MCF 10A (cell line): ENCODE data around the gene FGF14. TPM values are rescaled to one million over a fixed set of nuclear protein-coding genes. Genes with fewer than 3 reads are reported as not detected.

Experiments used
- Bru-seq: library from RNA; stranded (reverse); fragments of 400-500 nt; gene quantifications from one replicate; lab custom pipeline; 2021; lab: Mats Ljungman, UMichigan
- BruChase-seq, 2 experiments: library from RNA; stranded (reverse); fragments of 400-500 nt; gene quantifications; one replicate each; lab custom pipeline; 2021; lab: Mats Ljungman, UMichigan
- BruUV-seq: library from RNA; stranded (reverse); fragments of 400-500 nt; replicated peaks from 2 replicates; lab custom pipeline; 2021; lab: Mats Ljungman, UMichigan
- CTCF ChIA-PET: fragments of 300-600 bp; sonication (Branson Sonifier 250); formaldehyde crosslinking; extraction: SDS; loops from one replicate; lab custom pipeline; 2021; ENCODE audit warnings: antibody characterized with exemption, inconsistent platforms; lab: Yijun Ruan, JAX
- POLR2A ChIA-PET: fragments of 300-600, 350-650 bp; sonication (Branson Sonifier 250); formaldehyde crosslinking; extraction: SDS; loops from one replicate; lab custom pipeline; 2020; ENCODE audit warnings: antibody characterized with exemption, inconsistent platforms; lab: Yijun Ruan, JAX
- DNase-seq: peaks from one replicate; pipeline ENCODE4 v3.0.0-alpha.2; 2018; ENCODE audit not compliant: unreplicated experiment
- H3K27ac Mint-ChIP-seq: one replicate; pipeline ENCODE4 v1.8.0; 2022; ENCODE audit warnings: mild to moderate bottlenecking, low read depth, mixed read lengths; ENCODE audit not compliant: unreplicated experiment
- H3K27me3 Mint-ChIP-seq: one replicate; pipeline ENCODE4 v1.8.0; 2022; ENCODE audit warnings: mixed read lengths; ENCODE audit not compliant: insufficient read depth, unreplicated experiment
- H3K36me3 Mint-ChIP-seq: one replicate; pipeline ENCODE4 v1.8.0; 2022; ENCODE audit warnings: mild to moderate bottlenecking, moderate library complexity, mixed read lengths; ENCODE audit not compliant: insufficient read depth, unreplicated experiment
- H3K4me1 Mint-ChIP-seq: one replicate; pipeline ENCODE4 v1.8.0; 2022; ENCODE audit warnings: mixed read lengths; ENCODE audit not compliant: insufficient read depth, unreplicated experiment
- H3K4me3 Mint-ChIP-seq: one replicate; pipeline ENCODE4 v1.8.0; 2022; ENCODE audit warnings: mild to moderate bottlenecking, moderate library complexity, mixed read lengths; ENCODE audit not compliant: unreplicated experiment
- H3K9me3 Mint-ChIP-seq: one replicate; pipeline ENCODE4 v1.8.0; 2022; ENCODE audit warnings: mixed read lengths; ENCODE audit not compliant: unreplicated experiment
- intact Hi-C: fragments of 100-400 bp; cut with micrococcal nuclease; formaldehyde crosslinking; loops from 2 replicates; pipeline ENCODE4 v1.14.1; 2022
- long read RNA-seq: library from polyadenylated mRNA; stranded (forward); transcript quantifications from one replicate; pipeline ENCODE4 v2.0.0, GENCODE V29; 2022
- total RNA-seq: library from RNA; stranded (reverse); gene quantifications from 2 replicates; pipeline ENCODE4 v1.2.3, GENCODE V29; 2022
- TF ChIP-seq, protein P1 (sequence below): fragments of 200-600 bp; IDR thresholded peaks from one replicate; pipeline ENCODE4 v1.8.0; 2022; ENCODE audit warnings: antibody characterized with exemption, mild to moderate bottlenecking; ENCODE audit not compliant: unreplicated experiment

The FGF14 gene
- 0.15 TPM in 1 of 2 replicates, not detected in the other for total RNA-seq
- percentile 19 among the genes with signal in this experiment for Bru-seq, nascent RNA
- percentile 24 among the genes with signal in this experiment for BruChase-seq, experiment 1, labeled RNA remaining after a 6-hour chase
- BruChase-seq, experiment 2, labeled RNA remaining after a 2-hour chase: percentile 28 among the genes with signal in this experiment
- long read RNA-seq, partial matches to known transcripts: 1 of 1 reads
- long read RNA-seq, other reads (novel, unspliced or antisense): 0 of 1 reads

DNA sequence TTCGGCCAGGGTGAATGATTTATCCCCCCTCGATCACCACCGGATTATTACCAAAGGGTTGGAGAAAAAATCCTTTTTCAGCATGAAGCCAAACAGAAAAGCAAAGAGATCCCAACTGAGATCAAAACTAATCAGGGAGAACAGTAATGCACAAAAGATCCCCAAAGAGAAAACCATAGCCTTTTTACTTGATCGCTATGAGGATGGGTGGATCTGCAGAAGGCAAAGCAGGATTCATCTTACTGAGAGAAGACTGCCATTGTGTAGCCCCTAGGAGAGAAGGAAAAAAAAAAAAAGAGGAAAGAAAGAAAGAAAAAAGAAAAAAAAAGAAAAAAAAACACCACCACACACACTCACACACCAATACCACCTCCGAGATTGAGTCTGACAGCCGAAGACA lies at the start of gene FGF14:
TSS of gene FGF14 (minus strand) at position 283 of the 400 bp plus-strand sequence.
- H3K9me3 Mint-ChIP-seq: no peaks in the 10 kb centered on the region
- peak within 1 kb of the TSS; percentile 75 for H3K4me3 Mint-ChIP-seq
- CTCF ChIA-PET: interaction anchor here (2.0 kb wide), 1 partner anchor 260 kb away, joined by 9 read pairs; no protein-coding TSS in a partner anchor
- POLR2A ChIA-PET: no interaction called here
- intact Hi-C loops: no loop called here
- peaks cover 23% of the 10 kb centered on the region for H3K4me1 Mint-ChIP-seq
- BruUV-seq: no TSS peak
- peaks cover 45% of the 10 kb centered on the region for H3K27me3 Mint-ChIP-seq
- DNase-seq: no peak
- TF ChIP-seq, protein P1, sequence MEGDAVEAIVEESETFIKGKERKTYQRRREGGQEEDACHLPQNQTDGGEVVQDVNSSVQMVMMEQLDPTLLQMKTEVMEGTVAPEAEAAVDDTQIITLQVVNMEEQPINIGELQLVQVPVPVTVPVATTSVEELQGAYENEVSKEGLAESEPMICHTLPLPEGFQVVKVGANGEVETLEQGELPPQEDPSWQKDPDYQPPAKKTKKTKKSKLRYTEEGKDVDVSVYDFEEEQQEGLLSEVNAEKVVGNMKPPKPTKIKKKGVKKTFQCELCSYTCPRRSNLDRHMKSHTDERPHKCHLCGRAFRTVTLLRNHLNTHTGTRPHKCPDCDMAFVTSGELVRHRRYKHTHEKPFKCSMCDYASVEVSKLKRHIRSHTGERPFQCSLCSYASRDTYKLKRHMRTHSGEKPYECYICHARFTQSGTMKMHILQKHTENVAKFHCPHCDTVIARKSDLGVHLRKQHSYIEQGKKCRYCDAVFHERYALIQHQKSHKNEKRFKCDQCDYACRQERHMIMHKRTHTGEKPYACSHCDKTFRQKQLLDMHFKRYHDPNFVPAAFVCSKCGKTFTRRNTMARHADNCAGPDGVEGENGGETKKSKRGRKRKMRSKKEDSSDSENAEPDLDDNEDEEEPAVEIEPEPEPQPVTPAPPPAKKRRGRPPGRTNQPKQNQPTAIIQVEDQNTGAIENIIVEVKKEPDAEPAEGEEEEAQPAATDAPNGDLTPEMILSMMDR: no peak
- no peak within 1 kb of the TSS for H3K27ac Mint-ChIP-seq
- no peaks in the 10 kb centered on the region for H3K36me3 Mint-ChIP-seq

DNA sequence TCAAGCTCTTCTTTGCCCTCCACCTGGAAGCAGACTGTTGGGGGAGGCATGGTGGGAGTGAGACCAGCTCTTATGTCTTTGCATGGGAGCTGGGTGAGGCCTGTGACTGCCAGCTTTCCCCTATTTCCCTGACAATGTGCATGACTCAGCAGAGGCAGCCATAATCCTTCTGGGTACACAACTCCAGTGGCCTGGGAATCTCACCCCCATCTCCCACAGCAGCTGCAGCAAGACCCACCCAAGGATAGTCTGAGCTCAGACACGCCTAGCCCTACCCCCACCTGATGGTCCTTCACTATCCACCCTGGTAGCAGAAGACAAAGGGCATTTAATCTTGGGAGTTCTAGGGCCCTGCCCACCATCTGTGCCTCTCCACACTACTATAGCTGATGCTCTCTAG lies 41.4 kb upstream of the FGF14 start:
- ChIA-PET CTCF (interaction anchor here (1.2 to 1.6 kb wide), 2 partner anchors 14 to 50 kb away, joined by 4 to 7 read pairs; no protein-coding TSS in a partner anchor), POLR2A (no interaction called here)
- H3K27me3 Mint-ChIP-seq: no peaks in the 10 kb centered on the region
- H3K4me3 Mint-ChIP-seq: no peak overlapping the region
- TF ChIP-seq, protein P1: no peak
- no TSS peak for BruUV-seq
- no peak for DNase-seq
- intact Hi-C loops: no loop called here
- H3K36me3 Mint-ChIP-seq: no peaks in the 10 kb centered on the region
- H3K4me1 Mint-ChIP-seq: peaks cover 13% of the 10 kb centered on the region
- no peak overlapping the region for H3K27ac Mint-ChIP-seq
- no peaks in the 10 kb centered on the region for H3K9me3 Mint-ChIP-seq

DNA sequence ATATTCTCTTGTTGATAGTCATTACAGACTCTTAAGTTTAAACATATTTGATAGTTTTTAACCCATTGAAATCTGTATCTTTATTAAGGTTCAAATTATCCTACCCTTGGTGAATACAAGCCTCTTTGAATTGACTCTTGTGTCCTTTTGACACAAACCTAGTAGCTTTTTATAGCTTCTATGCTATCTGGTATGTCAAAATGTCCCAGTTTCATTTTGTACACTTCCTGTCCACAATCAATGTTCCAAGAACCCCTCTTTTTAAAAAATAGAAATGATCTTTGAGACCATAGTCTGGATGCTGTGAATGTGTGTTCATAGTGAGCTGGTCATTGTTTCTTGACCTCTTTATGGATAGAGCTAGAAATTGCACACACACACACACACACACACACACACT lies 39.2 kb upstream of the FGF14 start:
- ChIA-PET POLR2A (interaction anchor here (0.6 to 0.9 kb wide), 3 partner anchors 9 to 313 kb away, joined by 3 to 4 read pairs (median 3); no protein-coding TSS in a partner anchor), CTCF (interaction anchor here (0.5 to 1.3 kb wide), 5 partner anchors 14 to 299 kb away, joined by 3 to 4 read pairs (median 4); no protein-coding TSS in a partner anchor)
- H3K9me3 Mint-ChIP-seq: no peaks in the 10 kb centered on the region
- no peak for DNase-seq
- H3K27ac Mint-ChIP-seq: peak overlapping the region; percentile 74
- no peak overlapping the region for H3K4me3 Mint-ChIP-seq
- intact Hi-C loops: no loop called here
- peaks cover 13% of the 10 kb centered on the region for H3K4me1 Mint-ChIP-seq
- no peaks in the 10 kb centered on the region for H3K27me3 Mint-ChIP-seq
- no TSS peak for BruUV-seq
- H3K36me3 Mint-ChIP-seq: no peaks in the 10 kb centered on the region
- TF ChIP-seq, protein P1: no peak

DNA sequence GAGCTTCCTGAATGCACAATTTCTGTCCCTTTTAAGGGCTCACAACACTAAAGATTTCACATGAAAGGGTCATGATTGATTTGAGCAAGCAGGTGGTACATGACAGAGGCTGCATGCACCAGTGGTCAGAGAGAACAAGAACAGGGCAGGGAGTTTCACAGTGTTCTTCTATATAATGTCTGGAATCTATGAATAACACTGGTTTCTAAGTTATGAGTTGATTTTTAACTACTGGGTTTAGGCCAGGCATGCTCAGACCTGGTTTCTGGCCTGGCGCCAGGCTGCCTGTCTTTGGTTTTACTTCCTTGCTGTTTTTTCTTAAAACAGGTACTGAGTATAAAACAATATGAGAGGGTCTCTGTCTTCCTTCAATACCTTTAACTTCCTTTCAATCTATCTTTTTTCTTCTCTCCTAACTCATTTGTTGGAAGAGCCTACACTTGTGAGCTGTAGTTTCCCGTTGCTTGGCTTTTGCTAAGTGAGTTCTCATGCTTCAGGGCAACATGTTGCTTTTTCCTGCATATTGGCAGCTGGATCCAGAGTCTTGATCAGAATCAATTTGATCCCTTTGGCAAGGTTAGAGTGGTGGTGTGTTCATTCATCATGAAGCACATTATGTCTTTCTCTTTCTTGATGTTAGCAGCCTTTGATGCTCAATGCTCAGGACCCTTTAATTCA lies 38.5 kb upstream of the FGF14 start:
- ChIA-PET CTCF (interaction anchor here (0.7 to 1.3 kb wide), 4 partner anchors 15 to 298 kb away, joined by 3 to 4 read pairs (median 4); no protein-coding TSS in a partner anchor), POLR2A (interaction anchor here (0.7 to 0.9 kb wide), 3 partner anchors 40 to 312 kb away, joined by 3 to 4 read pairs (median 3); no protein-coding TSS in a partner anchor)
- TF ChIP-seq, protein P1: no peak
- Mint-ChIP-seq H3K4me1 (peaks cover 13% of the 10 kb centered on the region), H3K4me3 (no peak overlapping the region), H3K27me3 (no peaks in the 10 kb centered on the region), H3K36me3 (no peaks in the 10 kb centered on the region), H3K9me3 (no peaks in the 10 kb centered on the region), H3K27ac (peak overlapping the region; percentile 74)
- BruUV-seq: no TSS peak
- DNase-seq: peak; percentile 41
- intact Hi-C loops: no loop called here
